Measurements from ENCODE around the gene ADCY4. TPM values are rescaled to one million over a fixed set of nuclear protein-coding genes. Genes with fewer than 3 reads are reported as not detected.

ADCY4 gene
- total and polyA plus RNA-seq, 2 of the 8 experiments (the other 6 are each of a cell fraction or from before 2014, with no cell fraction given), result 0.27 to 0.35 TPM

GRCh38 chr14:24270537-24271133 lies 64.2 kb downstream of the ADCY4 start:
- H3K9ac ChIP-seq (replicated peaks in 1 of 4; ENCODE audit: extremely low read depth in 1 of 4, low read depth in 3 of 4, low read length in 3 of 4), result no peak overlapping the region; a peak in 2 of 7 replicates
- H2AFZ ChIP-seq (ENCODE audit: low read length), result peak overlapping the region; percentile 36; the same call in 1 of the 2 replicates
- H3K27ac ChIP-seq (ENCODE audit: low read depth, low read length), result no peak overlapping the region; the same call in 1 of the 2 replicates
- H4K91ac ChIP-seq (replicated peaks; ENCODE audit: insufficient read length, low read length), result no peak overlapping the region
- no peaks in the 10 kb centered on the region; a peak in 3 of 8 replicates for H3K36me3 ChIP-seq (ENCODE audit: control insufficient read depth in 2 of 4, insufficient read depth in 4 of 4, low read length in 3 of 4)
- H2BK120ac ChIP-seq (replicated peaks; ENCODE audit: low read depth, low read length), result no peak overlapping the region
- H3K56ac ChIP-seq (replicated peaks; ENCODE audit: insufficient read length, low read depth, low read length), result no peak overlapping the region
- DNase-seq (ENCODE audit: low read depth in 1 of 2, low spot score in 2 of 2), result no peak
- H3K4me3 ChIP-seq (ENCODE audit: extremely low read depth in 1 of 4, insufficient read depth in 2 of 4, low read depth in 3 of 4, low read length in 4 of 4), result peak overlapping the region; percentile 61 to 89 (median 82)
- ChIA-PET CTCF (ENCODE audit: partially characterized antibody) (interaction anchor here (0.6 to 8.6 kb wide), 20 partner anchors 9 to 214 kb away, joined by 3 to 94 read pairs (median 6); partner anchors contain the start of genes CIDEB, DHRS1, IRF9 and LTB4R2), POLR2A (ENCODE audit: partially characterized antibody) (interaction anchor here (0.8 to 3.8 kb wide), 30 partner anchors 9 to 286 kb away, joined by 3 to 26 read pairs (median 7); partner anchors contain the start of genes CHMP4A, CIDEB, DHRS1 and EMC9)
- peaks cover 0 to 4% (median 2%) of the 10 kb centered on the region in 4 experiments; a peak in 4 of 7 replicates for H3K4me1 ChIP-seq (replicated peaks in 1 of 4; ENCODE audit: control insufficient read depth in 3 of 4, insufficient read depth in 4 of 4, low read length in 3 of 4)
- no peak overlapping the region for H3K18ac ChIP-seq (ENCODE audit: extremely low read depth, low read length)
- no peak overlapping the region for H3K14ac ChIP-seq (ENCODE audit: insufficient read length)
- H3K79me2 ChIP-seq (ENCODE audit: control insufficient read depth in 1 of 2, insufficient read depth in 2 of 2, low read length in 2 of 2), result no peaks in the 10 kb centered on the region
- H2BK20ac ChIP-seq (ENCODE audit: low read length), result no peak overlapping the region
- no peaks in the 10 kb centered on the region for H3K79me1 ChIP-seq (ENCODE audit: low read depth, low read length)
- no peak for FAIRE-seq
- H4K5ac ChIP-seq (ENCODE audit: insufficient read length, low read depth, low read length), result peak overlapping the region; percentile 23
- no peaks in the 10 kb centered on the region; a peak in 1 of 7 replicates for H3K27me3 ChIP-seq (replicated peaks in 1 of 4; ENCODE audit: control insufficient read depth in 3 of 4, extremely low read depth in 1 of 4, insufficient read depth in 3 of 4, low read length in 3 of 4)
- WGBS, 2 experiments (ENCODE audit: extremely low coverage in 1 of 2, insufficient coverage in 1 of 2, insufficient read length in 1 of 2, insufficient replicate concordance in 2 of 2, low coverage in 1 of 2, low lambda C conversion rate in 2 of 2, missing lambda C conversion rate in 1 of 2), result 30% methylated on average over 13 of the region's 13 CpGs; no CpG with 5 or more reads in 1 of the 2 experiments
- no peak overlapping the region for H2AK5ac ChIP-seq (ENCODE audit: low read depth, low read length)
- H2BK5ac ChIP-seq (ENCODE audit: low read depth, low read length), result peak overlapping the region; percentile 94; the same call in 1 of the 2 replicates
- no peaks in the 10 kb centered on the region for H3K9me3 ChIP-seq (ENCODE audit: insufficient read depth in 2 of 2, low read depth in 1 of 2, low read length in 1 of 2)
- H3K4me2 ChIP-seq (ENCODE audit: insufficient read depth in 1 of 2, low read depth in 2 of 2, low read length in 2 of 2), result peak overlapping the region; percentile 55 to 97
- H2BK15ac ChIP-seq (ENCODE audit: low read length), result no peak overlapping the region
- H2BK12ac ChIP-seq (ENCODE audit: low read depth, low read length), result no peak overlapping the region
- peaks cover 0 to 2% of the 10 kb centered on the region in 2 experiments for H4K20me1 ChIP-seq (replicated peaks in 1 of 2; ENCODE audit: control insufficient read depth in 1 of 2, insufficient read depth in 2 of 2, low read length in 2 of 2)
- H4K8ac ChIP-seq (ENCODE audit: extremely low read depth, insufficient read depth, low read length), result no peak overlapping the region; the same call in 1 of the 2 replicates
- peaks cover 5% of the 10 kb centered on the region for H3K23me2 ChIP-seq (ENCODE audit: low read depth, low read length)
- no peak overlapping the region for H3K23ac ChIP-seq (ENCODE audit: insufficient read length)
- no peak overlapping the region for H3K4ac ChIP-seq (replicated peaks; ENCODE audit: insufficient read length, low read depth, low read length)
- TF ChIP-seq CTBP2 (IDR thresholded peaks at IDR 0.05; ENCODE audit: borderline replicate concordance, insufficient read depth, insufficient read length, low read length) (peak; percentile 23), RNF2 (IDR thresholded peaks at IDR 0.05; ENCODE audit: borderline replicate concordance, low read depth, low read length, missing control alignments, poor library complexity, severe bottlenecking) (no peak), YY1 (IDR thresholded peaks at IDR 0.05; ENCODE audit: low read depth, low read length) (no peak), JUN (IDR thresholded peaks at IDR 0.05; ENCODE audit: low read depth, low read length) (no peak), KDM1A (IDR thresholded peaks at IDR 0.05; ENCODE audit: borderline replicate concordance, low read length) (peak; percentile 93), RBBP5 (IDR thresholded peaks at IDR 0.05; ENCODE audit: borderline replicate concordance, low read depth, low read length) (no peak), BCL11A (IDR thresholded peaks at IDR 0.05; ENCODE audit: low read depth in 2 of 2, low read length in 2 of 2) (no peak), CTCF (IDR thresholded peaks at IDR 0.05; ENCODE audit: control extremely low read depth in 1 of 3, insufficient read depth in 1 of 3, low read depth in 1 of 3, low read length in 3 of 3) (0 out of 4 replicates have a peak, but pooled peaks of 1 of the 3 experiments have one; percentile 2)
